Adrenal gland (tissue), 5 donors: ENCODE measurements around the gene KRABD2.

ENCODE experiments used
- POLR2A ChIP-seq, 2 donors: fragments of 450-650 bp; IDR thresholded peaks; one replicate each; pipeline ENCODE4 v1.6.1; 2017; ENCODE audit warnings: antibody characterized with exemption in 2 of 2, mild to moderate bottlenecking in 2 of 2, moderate library complexity in 1 of 2
- TF ChIP-seq, protein P1 (sequence below), 6 experiments: fragments of 450-650 bp in 4 of 6; fragments of 200-600 bp in 2 of 6; sonication (generic) in 1 of 6; IDR thresholded peaks; 1 replicate in 5 of 6; 2 replicates in 1 of 6; pipeline versions ENCODE4 v1.5.1 to v1.8.0; 2016 to 2021; ENCODE audit warnings: antibody characterized with exemption in 6 of 6, mild to moderate bottlenecking in 2 of 6, moderate library complexity in 1 of 6
- donor health status: DM: no; HTN: no; CAD: no.

GRCh38 chr17:8401107-8401506 lies 24.6 kb upstream of the KRABD2 start:
- TF ChIP-seq, protein P1, sequence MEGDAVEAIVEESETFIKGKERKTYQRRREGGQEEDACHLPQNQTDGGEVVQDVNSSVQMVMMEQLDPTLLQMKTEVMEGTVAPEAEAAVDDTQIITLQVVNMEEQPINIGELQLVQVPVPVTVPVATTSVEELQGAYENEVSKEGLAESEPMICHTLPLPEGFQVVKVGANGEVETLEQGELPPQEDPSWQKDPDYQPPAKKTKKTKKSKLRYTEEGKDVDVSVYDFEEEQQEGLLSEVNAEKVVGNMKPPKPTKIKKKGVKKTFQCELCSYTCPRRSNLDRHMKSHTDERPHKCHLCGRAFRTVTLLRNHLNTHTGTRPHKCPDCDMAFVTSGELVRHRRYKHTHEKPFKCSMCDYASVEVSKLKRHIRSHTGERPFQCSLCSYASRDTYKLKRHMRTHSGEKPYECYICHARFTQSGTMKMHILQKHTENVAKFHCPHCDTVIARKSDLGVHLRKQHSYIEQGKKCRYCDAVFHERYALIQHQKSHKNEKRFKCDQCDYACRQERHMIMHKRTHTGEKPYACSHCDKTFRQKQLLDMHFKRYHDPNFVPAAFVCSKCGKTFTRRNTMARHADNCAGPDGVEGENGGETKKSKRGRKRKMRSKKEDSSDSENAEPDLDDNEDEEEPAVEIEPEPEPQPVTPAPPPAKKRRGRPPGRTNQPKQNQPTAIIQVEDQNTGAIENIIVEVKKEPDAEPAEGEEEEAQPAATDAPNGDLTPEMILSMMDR (IDR thresholded peaks at IDR 0.05): no peak
- TF ChIP-seq POLR2A (IDR thresholded peaks at IDR 0.05): no peak
